NB4 (cell line): ENCODE measurements around the gene CHCHD4.

Experiments
- MAX ChIP-seq: IDR thresholded peaks from 2 replicates; pipeline ENCODE4 v1.6.1; 2011; ENCODE audit warnings: low read depth, low read length
- MYC ChIP-seq: IDR thresholded peaks from 2 replicates; pipeline ENCODE4 v1.6.1; 2011; ENCODE audit warnings: low read depth, low read length
- POLR2A ChIP-seq: IDR thresholded peaks from 2 replicates; pipeline ENCODE4 v1.6.1; 2011; ENCODE audit warnings: mild to moderate bottlenecking; ENCODE audit not compliant: insufficient read length; ENCODE audit errors: extremely low read depth
- TF ChIP-seq, protein P1 (sequence below): IDR thresholded peaks from one replicate; pipeline ENCODE4 v1.5.1; 2012; ENCODE audit warnings: low read depth, low read length

DNA sequence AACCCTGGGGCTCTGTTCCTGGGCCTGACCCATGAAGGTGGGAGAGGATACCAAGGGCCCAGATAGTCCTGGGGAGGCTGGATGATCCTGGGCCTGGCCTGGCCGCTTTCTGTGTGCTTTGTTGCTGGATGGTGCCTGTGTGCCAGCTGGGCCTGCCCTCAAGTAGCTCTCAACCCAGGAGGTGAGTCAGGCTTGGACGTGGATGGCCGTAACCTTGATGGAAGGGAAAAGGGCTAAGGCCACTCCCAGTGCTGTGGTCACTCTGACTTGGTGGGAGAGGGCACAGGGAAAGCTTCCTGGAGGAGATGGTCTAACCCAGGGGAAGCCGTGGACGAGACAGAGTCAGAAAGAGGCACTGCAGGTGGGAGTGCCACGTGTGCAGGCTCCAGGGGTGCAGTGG lies 9.6 kb upstream of the CHCHD4 start:
- TF ChIP-seq, protein P1, sequence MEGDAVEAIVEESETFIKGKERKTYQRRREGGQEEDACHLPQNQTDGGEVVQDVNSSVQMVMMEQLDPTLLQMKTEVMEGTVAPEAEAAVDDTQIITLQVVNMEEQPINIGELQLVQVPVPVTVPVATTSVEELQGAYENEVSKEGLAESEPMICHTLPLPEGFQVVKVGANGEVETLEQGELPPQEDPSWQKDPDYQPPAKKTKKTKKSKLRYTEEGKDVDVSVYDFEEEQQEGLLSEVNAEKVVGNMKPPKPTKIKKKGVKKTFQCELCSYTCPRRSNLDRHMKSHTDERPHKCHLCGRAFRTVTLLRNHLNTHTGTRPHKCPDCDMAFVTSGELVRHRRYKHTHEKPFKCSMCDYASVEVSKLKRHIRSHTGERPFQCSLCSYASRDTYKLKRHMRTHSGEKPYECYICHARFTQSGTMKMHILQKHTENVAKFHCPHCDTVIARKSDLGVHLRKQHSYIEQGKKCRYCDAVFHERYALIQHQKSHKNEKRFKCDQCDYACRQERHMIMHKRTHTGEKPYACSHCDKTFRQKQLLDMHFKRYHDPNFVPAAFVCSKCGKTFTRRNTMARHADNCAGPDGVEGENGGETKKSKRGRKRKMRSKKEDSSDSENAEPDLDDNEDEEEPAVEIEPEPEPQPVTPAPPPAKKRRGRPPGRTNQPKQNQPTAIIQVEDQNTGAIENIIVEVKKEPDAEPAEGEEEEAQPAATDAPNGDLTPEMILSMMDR: no peak
- TF ChIP-seq POLR2A (no peak), MYC (no peak), MAX (no peak)
